Gastroesophageal sphincter (tissue), 4 donors: ENCODE data around the gene WNT3A. TPM values are rescaled to one million over a fixed set of nuclear protein-coding genes. Genes with fewer than 3 reads are reported as not detected.

ENCODE experiments used
- ATAC-seq: fragments of 150-250 bp; one replicate; pipeline ENCODE4 v1.9.1; 2016; ENCODE audit warnings: mild to moderate bottlenecking, moderate library complexity
- H3K27ac ChIP-seq, 4 donors: fragments of 200-600 bp; sonication (generic) in 3 of 4; 1 replicate in 3 of 4; 2 replicates in 1 of 4; pipeline ENCODE4 v1.5.1; 2016 to 2019
- H3K27me3 ChIP-seq: fragments of 200-600 bp; sonication (generic); one replicate; pipeline ENCODE4 v1.5.1; 2019
- H3K36me3 ChIP-seq, 2 donors: fragments of 200-600 bp; sonication (generic); one replicate each; pipeline ENCODE4 v1.5.1; 2019; ENCODE audit warnings: control low read depth in 1 of 2
- H3K4me1 ChIP-seq, 3 donors: fragments of 200-600 bp; sonication (generic); 1 replicate in 2 of 3; 2 replicates in 1 of 3; pipeline ENCODE4 v1.5.1; 2016 to 2019; ENCODE audit warnings: control low read depth in 2 of 3
- H3K4me3 ChIP-seq, 2 donors: fragments of 200-600 bp; sonication (generic); one replicate each; pipeline ENCODE4 v1.5.1; 2019; ENCODE audit warnings: mild to moderate bottlenecking in 1 of 2, moderate library complexity in 1 of 2
- H3K9me3 ChIP-seq, 3 donors: fragments of 200-600 bp; sonication (generic); one replicate each; pipeline ENCODE4 v1.5.1; 2017 to 2019; ENCODE audit warnings: control low read depth in 2 of 3
- CTCF ChIP-seq, 4 experiments: fragments of 200-600 bp in 2 of 4; fragments of 450-650 bp in 2 of 4; sonication (generic) in 1 of 4; IDR thresholded peaks; one replicate each; pipeline ENCODE4 v1.5.1; 2017 to 2019; ENCODE audit warnings: antibody characterized with exemption in 4 of 4, mild to moderate bottlenecking in 2 of 4, moderate library complexity in 2 of 4
- EP300 ChIP-seq: sonication (generic); formaldehyde crosslinking; IDR thresholded peaks from one replicate; pipeline ENCODE4 v1.6.1; 2017; ENCODE audit warnings: antibody characterized with exemption, mild to moderate bottlenecking
- POLR2A ChIP-seq, 2 donors: fragments of 450-650 bp; IDR thresholded peaks; one replicate each; pipeline ENCODE4 v1.6.1; 2017; ENCODE audit warnings: antibody characterized with exemption in 2 of 2, mild to moderate bottlenecking in 2 of 2, moderate library complexity in 1 of 2
- POLR2AphosphoS5 ChIP-seq: sonication (generic); formaldehyde crosslinking; IDR thresholded peaks from one replicate; pipeline ENCODE4 v1.6.1; 2017; ENCODE audit warnings: antibody characterized with exemption
- WGBS, 2 donors: methylation state at CpG; one replicate each; pipeline ENCODE4 v1.1.5; 2018; ENCODE audit warnings: low coverage in 1 of 2; 5-methylcytosine and 5-hydroxymethylcytosine counted together
- small RNA-seq, 4 donors: library from RNA; depleted of rRNA; stranded (forward); fragments of <200 nt; gene quantifications; one replicate each; pipeline ENCODE3, GENCODE V24; 2016
- total RNA-seq, 4 donors: library from RNA; depleted of rRNA; stranded (reverse); fragments of >200 nt; gene quantifications; one replicate each; pipeline ENCODE4 v1.1.0, GENCODE V29; 2016

WNT3A gene
- total RNA-seq, 4 donors from 2014 or later = not detected

- Histone ChIP-seq H3K27me3 (no peaks in the 10 kb centered on the region), H3K36me3 (peaks cover 0 to 29% of the 10 kb centered on the region in 2 donors), H3K4me1 (peaks cover 3 to 38% (median 13%) of the 10 kb centered on the region in 3 donors), H3K4me3 (peak overlapping the region; percentile 89 to 93), H3K9me3 (no peaks in the 10 kb centered on the region), H3K27ac (peak overlapping the region; percentile 94 to 97 (median 95))
- WGBS, 2 donors = 0 to 17% methylated on average over 2 to 3 of the region's 8 CpGs
- ATAC-seq = no peak
- TF ChIP-seq EP300 (no peak), POLR2AphosphoS5 (no peak), CTCF (IDR thresholded peaks at IDR 0.05) (no peak), POLR2A (IDR thresholded peaks at IDR 0.05) (no peak)
Observed at GRCh38 chr1:228108742-228109072, 101.9 kb downstream of the WNT3A start.

DNA sequence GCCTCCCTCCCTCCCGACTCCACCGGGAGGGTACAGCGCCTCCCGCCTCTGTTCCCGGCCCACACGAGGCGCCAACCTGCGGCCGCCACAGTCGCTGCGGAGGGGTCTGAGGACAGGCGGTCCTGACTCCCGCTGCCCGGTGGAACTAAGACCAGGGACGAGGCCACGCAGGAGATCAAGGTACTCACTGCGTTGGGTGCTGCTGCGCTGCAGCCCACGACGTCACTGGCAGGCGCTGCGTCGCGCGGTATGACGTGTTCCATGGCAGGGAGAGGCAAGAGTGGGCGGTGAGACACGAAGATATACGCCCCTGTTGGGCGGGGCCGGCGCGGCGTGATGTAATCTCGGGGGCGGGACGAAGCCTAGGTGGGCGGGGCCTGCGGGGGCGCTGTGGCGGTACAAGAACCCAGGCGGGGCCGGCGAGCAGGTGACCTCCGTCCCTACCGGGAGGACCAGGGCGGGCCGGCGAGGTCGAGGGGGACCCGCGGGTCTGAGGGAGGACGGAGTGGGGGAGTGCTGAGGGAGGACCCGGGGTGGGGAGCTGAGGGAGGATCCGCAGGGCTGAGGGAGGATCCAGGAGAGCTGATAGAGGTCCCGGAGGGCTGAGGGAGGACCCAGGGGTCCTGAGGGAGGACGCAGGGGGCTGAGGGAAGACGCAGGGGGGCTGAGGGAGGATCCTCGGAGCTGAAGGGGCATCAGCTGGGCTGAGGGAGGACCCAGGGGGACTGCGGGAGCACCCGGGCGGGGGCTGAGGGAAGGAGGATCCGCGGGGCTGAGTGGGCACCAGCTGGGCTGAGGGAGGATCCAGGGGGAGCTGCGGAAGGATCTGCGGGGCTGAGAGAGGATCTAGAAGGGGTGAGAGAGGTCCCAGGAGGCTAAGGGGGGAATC, 102.5 kb downstream of the WNT3A start, which contains the start of gene MRPL55:
TSS of gene MRPL55 (minus strand) at position 227 of the 889 bp plus-strand sequence. CDS start 1,039 bp downstream, outside the sequence.
- peak; percentile 94 for ATAC-seq
- 0% methylated on average over 5 to 11 of the region's 66 CpGs for WGBS, 2 donors

GRCh38 chr1:228109962-228110488, 103.2 kb downstream of the WNT3A start:
- WGBS, 2 donors = 16 to 22% methylated on average over 10 to 12 of the region's 15 CpGs
- TF ChIP-seq CTCF (IDR thresholded peaks at IDR 0.05) (no peak), POLR2AphosphoS5 (peak; percentile 43), POLR2A (IDR thresholded peaks at IDR 0.05) (no peak), EP300 (no peak)
- peaks cover 3 to 32% (median 10%) of the 10 kb centered on the region in 3 donors for H3K4me1 ChIP-seq
- no peaks in the 10 kb centered on the region for H3K27me3 ChIP-seq
- H3K36me3 ChIP-seq = peaks cover 0 to 29% of the 10 kb centered on the region in 2 donors
- ATAC-seq = peak; percentile 39
- H3K27ac ChIP-seq = peak overlapping the region; percentile 90 to 97 (median 95)
- peak overlapping the region; percentile 89 to 93 for H3K4me3 ChIP-seq
- H3K9me3 ChIP-seq = no peaks in the 10 kb centered on the region

More for the DNA sequence above, 102.5 kb downstream of the WNT3A start, which contains the start of gene MRPL55:
- peak within 1 kb of the TSS; percentile 89 to 93 for H3K4me3 ChIP-seq
- H3K27ac ChIP-seq = peak within 1 kb of the TSS; percentile 94 to 97 (median 95)
- peaks cover 0 to 29% of the 10 kb centered on the region in 2 donors for H3K36me3 ChIP-seq
- TF ChIP-seq POLR2AphosphoS5 (peak; percentile 100), POLR2A (IDR thresholded peaks at IDR 0.05) (peak; percentile 95 to 96), CTCF (IDR thresholded peaks at IDR 0.05) (peak in 2 of 4 experiments; percentile 1 to 26), EP300 (no peak)
- peaks cover 3 to 32% (median 10%) of the 10 kb centered on the region in 3 donors for H3K4me1 ChIP-seq
- no peaks in the 10 kb centered on the region for H3K9me3 ChIP-seq
- H3K27me3 ChIP-seq = no peaks in the 10 kb centered on the region

GRCh38 chr1:228110556-228110955, 103.8 kb downstream of the WNT3A start:
- Histone ChIP-seq H3K4me1 (peaks cover 3 to 32% (median 10%) of the 10 kb centered on the region in 3 donors), H3K9me3 (no peaks in the 10 kb centered on the region), H3K27ac (peak overlapping the region in 3 of 4 donors; percentile 94 to 97 (median 96)), H3K36me3 (peaks cover 0 to 25% of the 10 kb centered on the region in 2 donors), H3K4me3 (peak overlapping the region in 1 of 2 donors; percentile 93), H3K27me3 (no peaks in the 10 kb centered on the region)
- no peak for TF ChIP-seq POLR2AphosphoS5
- no peak for ATAC-seq
- WGBS, 2 donors = 88 to 92% methylated on average over 7 of the region's 7 CpGs

Small RNA genes within 50 kb of the gene (small RNA-seq; reads per million reads assigned to genes)
- 0 reads per million in 4 donors for gene SEPT14P17

Other genes with a start within 250 kb of the WNT3A start
- not detected for gene PRSS38, start 191.3 kb upstream of the WNT3A start, total RNA-seq
- 10 to 100 TPM in 1 of 4 donors, 1 to 10 TPM in 3; 5.4 to 14.0 (median 6.6) TPM for gene WNT9A, start 59.1 kb upstream of the WNT3A start, total RNA-seq
- gene ARF1, start 75.7 kb downstream of the WNT3A start, total RNA-seq = 100 to 1,000 TPM; 256 to 385 (median 303) TPM
- 10 to 100 TPM; 11.6 to 16.0 (median 14.6) TPM for gene C1orf35, start 96.3 kb downstream of the WNT3A start, total RNA-seq
- gene MRPL55, start 102.3 kb downstream of the WNT3A start, total RNA-seq = 100 to 1,000 TPM in 2 of 4 donors, 10 to 100 TPM in 2; 50.2 to 394 (median 81.5) TPM
- gene GUK1, start 133.3 kb downstream of the WNT3A start, total RNA-seq = 100 to 1,000 TPM; 234 to 504 (median 299) TPM
- gene GJC2, start 142.9 kb downstream of the WNT3A start, total RNA-seq = 1 to 10 TPM; 5.1 to 9.0 (median 7.0) TPM
- gene IBA57, start 158.8 kb downstream of the WNT3A start, total RNA-seq = 10 to 100 TPM in 1 of 4 donors, 1 to 10 TPM in 3; 4.2 to 11.3 (median 7.4) TPM
- gene OBSCN, start 201.0 kb downstream of the WNT3A start, total RNA-seq = 10 to 100 TPM; 11.1 to 28.4 (median 20.9) TPM